Panc1 (cell line): ENCODE measurements around the gene VPS11.

ENCODE experiments used
- CTCF ChIP-seq: fragments of 450-650 bp; IDR thresholded peaks from 2 replicates; pipeline ENCODE4 v1.5.1; 2017; ENCODE audit warnings: mild to moderate bottlenecking
- POLR2AphosphoS5 ChIP-seq: IDR thresholded peaks from 2 replicates; pipeline ENCODE4 v1.6.1; 2012; ENCODE audit warnings: mild to moderate bottlenecking, low read depth, low read length, moderate library complexity
- TCF7L2 ChIP-seq: IDR thresholded peaks from 2 replicates; pipeline ENCODE4 v1.6.1; 2011; ENCODE audit warnings: mild to moderate bottlenecking, low read depth, low read length, inconsistent platforms
- TF ChIP-seq, protein P1 (sequence below), 2 experiments: IDR thresholded peaks; 2 replicates each; pipeline ENCODE4 v1.6.1; 2011 to 2012; ENCODE audit warnings: low read depth in 2 of 2, control low read depth in 1 of 2, low read length in 1 of 2, mild to moderate bottlenecking in 1 of 2, moderate library complexity in 1 of 2; ENCODE audit not compliant: insufficient read depth in 1 of 2

DNA sequence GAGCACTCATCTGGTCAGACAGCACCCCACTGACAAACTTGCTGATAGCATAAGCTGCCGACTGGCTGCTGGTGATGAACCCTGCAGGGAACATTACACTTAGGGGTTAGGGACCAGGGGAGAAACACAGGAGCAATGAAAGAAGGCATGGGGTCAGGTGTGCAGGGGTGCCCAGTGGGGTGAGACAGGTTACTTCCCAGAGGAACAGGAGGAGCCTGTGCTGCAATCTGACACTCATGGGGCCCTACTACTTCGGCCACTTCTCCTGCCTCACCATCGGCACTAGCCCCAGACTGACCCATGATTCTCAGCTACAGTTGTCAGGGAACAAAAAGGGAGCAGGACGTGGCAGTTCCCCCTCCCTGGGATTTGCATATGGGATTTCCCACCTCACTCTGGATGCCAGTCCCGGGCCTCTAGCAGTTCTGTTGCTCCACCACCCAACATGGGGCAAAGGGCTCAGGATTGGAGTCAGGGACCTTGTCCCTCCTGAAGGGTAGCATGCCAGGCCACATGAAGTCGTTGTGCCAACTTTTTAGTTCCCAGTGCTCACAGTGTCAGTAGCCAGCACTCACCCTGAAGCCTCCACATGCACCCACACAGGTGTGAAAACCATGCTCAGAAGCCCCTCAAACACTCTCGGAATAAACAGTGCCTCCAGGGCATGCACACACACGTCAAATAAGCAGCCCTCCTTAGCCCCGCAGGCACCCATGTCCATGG lies 39.1 kb upstream of the VPS11 start:
- no peak for TF ChIP-seq CTCF
- no peak for TF ChIP-seq TCF7L2
- TF ChIP-seq, protein P1, sequence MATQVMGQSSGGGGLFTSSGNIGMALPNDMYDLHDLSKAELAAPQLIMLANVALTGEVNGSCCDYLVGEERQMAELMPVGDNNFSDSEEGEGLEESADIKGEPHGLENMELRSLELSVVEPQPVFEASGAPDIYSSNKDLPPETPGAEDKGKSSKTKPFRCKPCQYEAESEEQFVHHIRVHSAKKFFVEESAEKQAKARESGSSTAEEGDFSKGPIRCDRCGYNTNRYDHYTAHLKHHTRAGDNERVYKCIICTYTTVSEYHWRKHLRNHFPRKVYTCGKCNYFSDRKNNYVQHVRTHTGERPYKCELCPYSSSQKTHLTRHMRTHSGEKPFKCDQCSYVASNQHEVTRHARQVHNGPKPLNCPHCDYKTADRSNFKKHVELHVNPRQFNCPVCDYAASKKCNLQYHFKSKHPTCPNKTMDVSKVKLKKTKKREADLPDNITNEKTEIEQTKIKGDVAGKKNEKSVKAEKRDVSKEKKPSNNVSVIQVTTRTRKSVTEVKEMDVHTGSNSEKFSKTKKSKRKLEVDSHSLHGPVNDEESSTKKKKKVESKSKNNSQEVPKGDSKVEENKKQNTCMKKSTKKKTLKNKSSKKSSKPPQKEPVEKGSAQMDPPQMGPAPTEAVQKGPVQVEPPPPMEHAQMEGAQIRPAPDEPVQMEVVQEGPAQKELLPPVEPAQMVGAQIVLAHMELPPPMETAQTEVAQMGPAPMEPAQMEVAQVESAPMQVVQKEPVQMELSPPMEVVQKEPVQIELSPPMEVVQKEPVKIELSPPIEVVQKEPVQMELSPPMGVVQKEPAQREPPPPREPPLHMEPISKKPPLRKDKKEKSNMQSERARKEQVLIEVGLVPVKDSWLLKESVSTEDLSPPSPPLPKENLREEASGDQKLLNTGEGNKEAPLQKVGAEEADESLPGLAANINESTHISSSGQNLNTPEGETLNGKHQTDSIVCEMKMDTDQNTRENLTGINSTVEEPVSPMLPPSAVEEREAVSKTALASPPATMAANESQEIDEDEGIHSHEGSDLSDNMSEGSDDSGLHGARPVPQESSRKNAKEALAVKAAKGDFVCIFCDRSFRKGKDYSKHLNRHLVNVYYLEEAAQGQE (IDR thresholded peaks at IDR 0.05; ENCODE audit: insufficient read depth in 1 of 2, low read depth in 2 of 2, low read length in 1 of 2): no peak
- no peak for TF ChIP-seq POLR2AphosphoS5
